Activated CD4-positive, alpha-beta T cell treated with anti-CD3 and anti-CD28 coated beads, Interleukin-2, amount 50 U/mL, for 1 hour (primary cell): ENCODE results near the gene ACSM3.
"Not testable (repeated sequence)": the region's sequence is repeated elsewhere in the genome, so short reads cannot be mapped to it uniquely, and the experiment has no call there.

Experiments used
- DNase-seq: peaks from one replicate; pipeline ENCODE4 v3.0.0-alpha.2; 2020

Gene ACSM3, protein sequence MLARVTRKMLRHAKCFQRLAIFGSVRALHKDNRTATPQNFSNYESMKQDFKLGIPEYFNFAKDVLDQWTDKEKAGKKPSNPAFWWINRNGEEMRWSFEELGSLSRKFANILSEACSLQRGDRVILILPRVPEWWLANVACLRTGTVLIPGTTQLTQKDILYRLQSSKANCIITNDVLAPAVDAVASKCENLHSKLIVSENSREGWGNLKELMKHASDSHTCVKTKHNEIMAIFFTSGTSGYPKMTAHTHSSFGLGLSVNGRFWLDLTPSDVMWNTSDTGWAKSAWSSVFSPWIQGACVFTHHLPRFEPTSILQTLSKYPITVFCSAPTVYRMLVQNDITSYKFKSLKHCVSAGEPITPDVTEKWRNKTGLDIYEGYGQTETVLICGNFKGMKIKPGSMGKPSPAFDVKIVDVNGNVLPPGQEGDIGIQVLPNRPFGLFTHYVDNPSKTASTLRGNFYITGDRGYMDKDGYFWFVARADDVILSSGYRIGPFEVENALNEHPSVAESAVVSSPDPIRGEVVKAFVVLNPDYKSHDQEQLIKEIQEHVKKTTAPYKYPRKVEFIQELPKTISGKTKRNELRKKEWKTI

DNA sequence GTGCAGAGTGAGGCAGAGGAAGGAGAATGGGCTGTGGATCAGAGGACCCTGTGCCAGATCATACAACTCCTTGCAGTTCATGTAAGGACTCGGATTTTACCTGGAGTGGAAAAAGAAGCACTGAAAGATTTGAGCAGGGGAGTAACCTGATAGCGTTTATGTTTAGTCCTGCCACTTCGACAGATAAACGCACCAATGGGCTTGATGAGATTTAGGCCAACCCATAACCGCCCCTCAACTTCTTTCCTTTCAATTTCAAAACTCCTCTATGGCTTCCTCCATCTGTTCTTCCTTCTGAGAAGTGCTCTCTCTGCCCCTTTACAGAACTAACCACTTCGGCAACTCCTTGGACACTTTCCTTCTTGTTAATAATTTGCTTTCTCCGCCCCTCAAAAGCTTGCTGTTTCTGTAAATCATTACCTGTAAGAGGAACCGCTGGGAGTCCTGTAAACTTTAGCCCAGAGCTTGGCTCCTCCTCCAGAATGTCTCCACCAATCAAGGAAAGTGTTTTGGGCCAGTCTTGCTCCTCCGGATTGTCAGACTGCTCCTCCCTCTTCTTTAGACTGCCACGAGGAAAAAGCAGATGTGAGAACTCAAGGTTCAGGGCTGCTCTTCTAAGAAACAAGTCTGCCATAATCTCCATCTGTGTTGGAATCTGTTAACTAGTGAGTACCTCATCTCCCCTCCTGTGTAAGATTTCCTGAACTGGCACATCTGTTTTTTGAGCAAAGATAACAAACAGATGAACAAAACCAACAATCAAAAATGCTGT lies at the start of gene ACSM3:
Gene ACSM3, plus strand, starts transcription at position 554 of the 772 bp plus-strand sequence. CDS start 6,021 bp downstream, outside the sequence.
- peak; percentile 50 for DNase-seq

DNA sequence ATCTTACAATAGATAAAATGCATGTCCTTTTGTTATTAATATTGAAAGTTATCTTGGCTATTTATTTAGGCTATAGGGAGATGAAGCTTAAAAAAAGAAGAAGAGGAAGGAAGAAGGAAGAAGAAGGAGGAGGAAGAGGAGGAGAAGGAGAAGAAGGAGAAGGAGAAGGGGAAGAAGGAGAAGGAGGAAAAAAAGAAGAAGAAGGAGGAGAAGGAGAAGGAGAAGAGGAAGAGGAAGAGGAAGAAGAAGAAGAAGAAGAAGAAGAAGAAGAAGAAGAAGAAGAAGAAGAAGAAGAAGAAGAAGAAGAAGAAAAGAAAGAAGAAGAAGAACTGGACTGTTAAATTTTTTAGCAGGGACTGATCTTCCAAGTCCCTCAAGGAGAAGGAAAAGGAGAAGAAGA lies 46.1 kb upstream of the ACSM3 start:
- DNase-seq, result not testable (repeated sequence)

DNA sequence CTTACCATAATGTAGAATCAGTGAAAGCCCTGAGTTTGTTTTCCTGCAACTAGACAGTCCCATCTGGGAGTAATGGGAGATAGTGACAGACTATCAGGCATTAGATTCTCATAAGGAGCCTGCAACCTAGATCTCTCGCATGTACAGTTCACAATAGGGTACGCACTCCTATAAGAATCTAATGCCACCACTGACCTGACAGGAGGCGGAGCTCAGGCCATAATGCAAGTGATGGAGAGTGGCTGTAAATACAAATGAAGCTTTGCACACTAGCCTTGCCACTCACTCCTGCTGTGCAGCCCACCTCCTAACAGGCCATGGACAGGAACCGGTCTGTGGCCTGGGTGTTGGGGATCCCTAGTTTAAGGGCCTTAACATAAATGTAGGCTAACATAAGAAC lies 43.6 kb upstream of the ACSM3 start:
- no peak for DNase-seq

DNA sequence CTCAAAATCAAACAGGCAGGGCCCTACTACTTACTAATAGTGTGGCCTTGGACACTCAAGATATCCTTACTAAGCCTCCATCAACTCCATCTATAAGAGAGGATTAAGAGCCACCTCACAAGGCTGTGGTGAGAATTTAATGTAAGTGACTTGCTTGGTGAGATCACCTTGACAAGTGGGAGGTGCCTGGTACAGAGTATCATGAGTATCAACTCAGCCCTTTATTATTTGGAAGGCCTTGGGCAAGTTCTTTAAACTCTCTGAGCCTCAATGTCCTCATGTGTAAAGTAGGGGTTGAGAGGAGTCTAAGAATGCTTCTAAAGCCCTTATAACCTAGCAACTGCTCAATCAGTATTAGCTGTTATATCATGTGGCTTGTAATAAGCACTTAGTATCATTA lies 37.2 kb upstream of the ACSM3 start:
- DNase-seq, result no peak

DNA sequence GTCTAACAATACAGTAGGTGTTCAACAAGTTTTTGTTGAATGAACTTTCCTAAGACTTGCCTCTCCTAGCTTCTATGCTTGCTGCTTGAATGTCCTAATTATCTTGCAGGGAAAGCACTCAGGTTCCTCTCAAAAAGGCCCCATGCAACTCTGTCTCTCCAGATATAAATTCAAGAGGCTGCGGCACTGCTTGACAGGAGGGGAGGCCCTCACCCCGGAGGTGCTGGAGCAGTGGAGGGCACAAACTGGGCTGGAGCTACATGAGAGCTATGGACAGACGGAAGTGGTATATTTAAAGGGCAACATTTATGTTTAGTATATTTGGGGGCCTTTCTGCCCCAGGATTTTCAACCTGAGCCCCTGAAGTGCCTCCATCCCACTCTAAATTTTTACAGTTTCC lies 36.6 kb upstream of the ACSM3 start:
- no peak for DNase-seq

DNA sequence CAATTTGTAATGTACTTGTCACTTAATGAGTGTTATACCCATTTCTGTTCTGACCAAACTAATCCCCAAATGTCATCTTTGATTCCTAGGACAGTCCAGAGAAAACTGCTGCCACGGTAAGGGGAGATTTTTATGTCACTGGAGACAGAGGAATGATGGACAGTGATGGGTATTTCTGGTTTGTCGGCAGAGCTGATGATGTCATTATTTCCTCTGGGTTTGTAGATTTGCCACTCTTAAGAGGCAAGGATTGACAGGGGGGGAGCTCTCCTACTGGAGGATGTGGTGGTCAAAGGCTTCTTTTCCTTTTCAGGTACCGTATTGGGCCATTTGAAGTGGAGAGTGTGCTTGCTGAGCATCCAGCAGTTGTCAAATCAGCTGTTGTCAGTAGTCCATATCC lies 34.7 kb upstream of the ACSM3 start:
- DNase-seq, result no peak

DNA sequence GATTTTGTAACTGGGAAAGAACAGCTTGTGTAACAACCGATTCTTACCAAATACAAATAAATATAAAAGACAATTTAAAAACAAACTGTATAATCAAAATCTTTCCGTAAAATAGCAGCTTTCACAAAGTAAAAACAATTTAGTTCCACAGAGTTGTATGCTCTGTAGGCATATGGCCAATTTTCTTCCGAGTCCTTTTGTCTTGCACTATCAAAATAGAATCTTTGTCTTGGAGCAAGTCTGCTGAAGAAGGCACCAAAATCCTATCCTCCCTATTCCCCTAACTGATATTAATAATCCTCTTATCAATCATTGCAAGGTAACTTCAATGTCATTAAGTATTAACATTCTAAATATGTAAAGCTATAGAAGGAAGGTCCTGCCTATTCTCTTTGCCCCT lies 29.8 kb upstream of the ACSM3 start:
- DNase-seq, result no peak

DNA sequence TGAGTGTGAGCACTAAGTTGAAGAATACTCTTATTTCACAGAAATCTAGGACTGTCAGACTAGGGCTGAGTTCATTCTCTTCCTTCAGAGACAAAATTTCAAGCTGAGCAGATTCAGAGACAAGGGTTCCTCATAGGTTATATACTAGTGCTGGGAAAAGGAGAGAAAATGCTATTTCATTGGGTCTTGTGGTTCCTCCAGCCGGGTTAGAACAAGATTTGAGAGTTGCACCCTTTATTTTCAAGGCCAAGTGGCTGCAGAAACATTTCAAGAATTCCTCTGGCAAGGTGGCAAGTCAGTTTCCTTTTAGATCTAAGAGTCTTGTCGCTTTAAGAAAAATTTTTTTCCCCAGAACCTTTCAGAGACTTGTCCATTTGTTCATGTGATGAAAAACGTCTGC lies 29.0 kb upstream of the ACSM3 start:
- no peak for DNase-seq

DNA sequence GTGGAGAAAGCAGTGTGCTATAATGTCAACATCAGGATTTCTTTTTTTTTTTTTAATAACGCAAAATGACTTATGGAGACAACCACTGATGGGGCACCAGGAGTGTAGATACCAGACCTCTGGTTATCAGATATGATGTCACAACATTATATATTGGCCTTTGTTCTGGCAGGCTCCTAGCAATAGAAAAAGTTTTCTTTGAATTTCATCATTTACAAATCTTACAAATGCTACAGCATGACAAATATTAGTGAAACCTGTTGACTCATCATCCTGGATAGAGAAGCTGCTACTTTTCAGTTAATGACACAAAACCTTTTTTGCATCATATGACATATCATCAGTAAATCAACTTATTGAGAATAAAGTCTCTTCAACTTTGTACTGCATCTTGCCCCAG lies 28.3 kb upstream of the ACSM3 start:
- no peak for DNase-seq

DNA sequence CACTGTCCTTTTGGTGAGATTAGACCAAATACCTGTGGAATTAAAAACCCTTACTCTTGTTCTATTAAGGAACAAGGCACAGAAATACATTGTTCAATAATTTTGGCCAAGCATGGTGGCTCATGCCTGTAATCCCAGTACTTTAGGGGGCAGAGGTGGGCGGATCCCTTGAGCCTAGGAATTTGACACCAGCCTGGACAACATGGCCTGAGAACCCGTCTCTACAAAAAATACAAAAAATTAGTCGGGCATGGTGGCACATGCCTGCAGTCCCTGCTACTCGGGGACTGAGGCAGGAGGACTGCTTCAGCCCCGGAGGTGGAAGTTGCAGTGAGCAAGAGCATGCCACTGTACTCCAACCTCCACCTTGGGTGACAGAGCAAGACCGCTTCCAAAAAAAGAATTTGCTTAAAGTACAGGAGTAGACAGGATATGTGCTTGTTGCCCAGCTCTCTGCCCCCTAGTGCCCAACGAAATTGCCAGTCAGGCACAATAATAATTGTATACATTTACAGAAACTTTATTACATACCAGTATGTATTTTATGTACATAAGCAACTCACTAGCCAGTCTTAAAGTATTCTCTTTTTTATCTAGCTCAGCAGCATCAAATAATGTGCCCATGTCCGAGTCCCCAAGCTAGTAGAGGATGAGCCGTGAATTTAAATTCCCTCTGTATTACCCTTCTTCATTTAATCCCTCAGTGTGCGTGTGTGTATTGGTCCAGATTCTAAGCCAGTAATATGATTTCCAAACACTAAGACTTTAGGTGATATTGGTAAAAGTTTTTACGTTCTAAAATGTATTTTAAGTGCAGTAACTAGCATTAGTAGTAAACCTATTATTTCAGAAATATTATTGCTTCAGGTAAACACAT lies 23.6 kb upstream of the ACSM3 start:
- DNase-seq, result no peak

DNA sequence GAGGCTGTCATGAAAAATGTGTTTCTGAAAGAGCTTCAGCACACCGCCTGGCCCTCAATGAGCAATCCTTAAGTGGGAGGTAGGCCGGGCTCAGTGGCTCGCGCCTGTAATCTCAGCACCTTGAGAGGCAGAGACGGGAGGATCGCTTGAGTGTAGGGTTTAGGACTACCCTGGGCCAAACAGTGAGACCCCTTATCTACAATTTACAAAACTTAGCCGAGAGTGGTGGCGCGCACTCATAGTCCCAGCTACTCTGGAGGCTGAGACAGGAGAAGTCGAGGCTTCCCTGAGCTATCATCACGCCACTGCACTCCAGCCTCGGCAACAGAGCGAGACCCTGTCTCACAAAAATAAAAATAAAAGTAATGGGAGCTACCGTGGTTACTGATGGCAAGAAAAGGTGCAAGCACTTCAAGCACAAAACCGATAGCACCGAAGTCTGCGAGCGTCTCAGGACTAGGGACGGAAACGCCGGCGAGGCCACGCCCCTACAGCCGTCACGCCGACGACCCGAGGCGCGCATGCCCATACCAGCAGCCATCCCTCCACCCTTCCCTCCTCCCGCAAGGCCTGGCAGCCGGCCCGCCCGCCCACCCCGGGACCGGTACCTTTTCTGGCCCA lies 22.8 kb upstream of the ACSM3 start:
- peak; percentile 90 for DNase-seq

DNA sequence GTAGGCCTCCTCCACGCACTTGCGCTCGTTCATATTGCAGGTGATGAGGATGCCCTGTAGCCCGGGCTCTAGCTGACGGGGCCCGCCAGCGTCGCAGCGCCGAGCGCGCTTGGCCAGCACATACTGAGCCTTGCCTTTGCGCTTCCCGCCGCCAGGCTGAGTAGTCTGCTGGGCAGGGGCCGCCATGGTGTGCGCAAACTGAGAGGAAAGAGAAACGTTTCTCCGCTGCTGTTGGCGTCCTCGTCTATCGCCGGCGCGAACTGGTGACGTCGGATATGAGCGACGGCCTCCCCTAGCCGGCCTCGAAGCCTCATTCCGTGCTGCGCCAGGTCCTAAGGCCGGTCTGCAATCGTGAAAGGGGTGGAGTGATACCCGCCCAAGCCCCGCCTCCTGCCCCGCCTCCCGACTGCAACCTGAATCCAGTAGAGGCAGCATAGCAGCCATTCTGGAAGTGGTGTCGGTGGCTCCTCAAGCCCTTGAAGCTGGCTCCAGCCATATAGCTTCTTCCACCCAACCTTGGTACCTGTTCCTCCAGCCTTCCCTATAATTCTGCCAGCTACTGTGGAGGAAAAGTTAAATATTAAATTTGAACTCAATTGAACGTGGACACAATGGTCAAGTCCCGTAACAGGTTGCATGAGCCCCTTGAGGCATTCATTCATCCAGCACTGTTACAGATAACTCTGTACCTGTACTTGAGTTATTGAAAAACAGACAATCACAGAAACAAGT lies 22.1 kb upstream of the ACSM3 start, which contains the start of gene THUMPD1:
Gene THUMPD1, minus strand, starts transcription at position 265 of the 732 bp plus-strand sequence. Its CDS starts 79 bp downstream, at position 186.
- DNase-seq, result peak; percentile 99

DNA sequence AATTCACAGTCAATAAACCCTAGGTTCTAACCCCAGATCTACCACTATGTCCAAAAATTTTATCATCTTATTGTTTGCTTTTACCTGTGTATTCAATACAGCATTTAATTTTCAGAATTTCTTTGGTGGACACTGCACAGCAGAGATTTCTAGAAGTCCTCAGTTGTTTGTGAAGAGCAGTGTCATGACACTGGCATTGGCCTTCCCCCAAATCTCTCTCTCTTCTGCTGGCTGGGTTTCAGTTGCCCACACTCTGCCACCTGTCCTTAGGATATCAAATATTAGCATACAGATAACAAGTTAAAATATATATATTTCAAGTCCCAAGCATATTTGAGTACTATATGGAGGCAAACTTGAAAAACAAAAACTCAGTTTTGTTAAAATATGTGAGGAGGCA lies 20.2 kb upstream of the ACSM3 start:
- no peak for DNase-seq

DNA sequence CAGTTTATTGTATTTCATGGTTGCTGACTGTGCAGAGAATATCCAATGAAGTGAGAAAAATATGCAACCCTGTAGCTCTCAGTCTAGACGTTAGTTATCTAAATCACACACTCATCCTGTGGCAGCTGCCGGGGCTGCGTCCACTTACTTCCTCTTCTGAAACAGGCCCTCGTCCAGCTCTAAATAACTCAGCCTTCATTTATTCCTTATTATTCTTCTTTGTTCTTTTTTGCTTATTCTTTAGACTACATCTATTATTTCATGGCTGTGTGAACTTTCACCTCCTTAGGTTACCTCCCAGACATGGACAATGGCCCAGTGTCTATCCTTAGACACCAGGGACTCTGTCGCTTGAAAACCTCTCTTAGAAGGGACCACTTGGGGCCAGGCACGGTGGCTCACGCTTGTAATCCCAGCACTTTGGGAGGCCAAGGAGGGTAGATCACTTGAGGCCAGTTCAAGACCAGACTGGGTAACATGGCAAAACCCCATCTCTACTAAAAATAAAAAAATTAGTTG lies 18.8 kb upstream of the ACSM3 start:
- DNase-seq, result no peak

DNA sequence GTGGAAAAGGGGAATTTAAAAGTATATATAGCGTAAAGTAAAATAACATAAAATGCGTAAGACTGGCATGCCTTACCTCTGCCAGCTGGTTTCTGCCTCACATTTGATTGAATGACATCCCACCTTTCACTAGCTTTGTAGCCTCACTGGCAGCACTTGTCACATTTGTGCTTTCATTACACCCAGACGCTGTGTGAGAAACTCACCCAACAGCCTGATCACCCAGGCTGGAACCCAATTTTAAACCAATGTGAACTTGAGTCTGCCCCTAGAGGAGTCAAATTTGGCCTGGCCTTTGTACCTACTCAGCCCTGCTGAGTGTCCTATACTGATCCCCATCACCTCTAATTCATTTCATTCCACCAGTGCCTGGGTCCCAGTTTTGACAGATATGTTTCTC lies 17.4 kb upstream of the ACSM3 start:
- no peak for DNase-seq

DNA sequence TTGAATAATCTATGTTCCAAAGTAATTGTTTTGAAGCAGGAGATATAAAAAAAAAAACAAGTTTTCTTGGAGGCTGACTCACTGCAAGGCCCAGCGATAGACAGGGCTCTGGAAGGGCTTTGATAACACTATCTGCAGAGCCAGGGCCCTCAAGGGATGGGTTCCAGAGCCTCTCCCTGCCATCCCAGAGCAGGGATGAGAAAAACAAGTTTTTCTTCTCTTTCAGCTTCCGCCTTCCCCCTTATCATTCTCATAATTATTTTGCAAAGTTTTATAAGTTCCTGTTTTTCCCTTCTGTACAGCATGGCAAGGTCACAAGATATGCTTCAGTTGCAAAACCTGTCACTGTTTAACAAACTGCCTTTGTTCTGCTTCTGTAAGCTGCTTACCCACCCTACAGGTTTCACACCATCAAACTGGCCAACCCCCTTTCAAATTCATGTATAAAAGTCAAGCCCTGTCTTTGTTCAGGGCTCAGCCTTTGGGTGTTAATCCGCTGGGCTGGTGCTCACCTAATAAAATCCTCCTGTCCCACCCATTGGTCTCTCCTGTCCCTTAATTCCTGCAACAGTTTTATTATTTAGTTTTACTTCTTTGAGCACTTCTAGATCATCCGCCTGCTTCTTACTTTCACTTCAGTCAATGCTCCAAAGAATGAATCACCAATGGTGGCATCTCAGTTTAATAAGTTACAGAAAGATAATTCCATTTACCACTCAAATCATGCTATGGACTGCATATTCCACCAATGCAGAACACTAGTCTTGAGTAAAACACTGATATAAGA lies 16.6 kb upstream of the ACSM3 start:
- DNase-seq, result no peak

DNA sequence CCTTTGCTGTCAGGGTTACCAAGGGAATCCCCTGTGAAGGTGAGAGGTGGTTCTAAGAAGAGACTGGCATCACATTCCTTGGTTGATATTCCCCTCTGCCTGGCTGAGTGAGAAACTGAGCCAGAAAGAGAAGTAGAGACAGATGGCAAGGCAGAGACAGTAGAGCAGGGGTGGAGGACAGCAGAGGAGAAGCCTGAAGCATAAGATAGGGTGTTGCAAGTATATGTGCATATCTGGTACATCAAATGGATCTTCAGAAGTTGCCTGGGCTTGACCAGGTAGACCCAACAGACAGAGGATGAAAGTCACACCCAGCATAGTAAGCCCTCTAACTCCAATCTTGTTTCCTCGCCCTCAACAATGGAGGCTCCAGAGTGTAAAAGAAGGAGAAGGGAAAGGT lies 14.3 kb upstream of the ACSM3 start:
- DNase-seq, result no peak

DNA sequence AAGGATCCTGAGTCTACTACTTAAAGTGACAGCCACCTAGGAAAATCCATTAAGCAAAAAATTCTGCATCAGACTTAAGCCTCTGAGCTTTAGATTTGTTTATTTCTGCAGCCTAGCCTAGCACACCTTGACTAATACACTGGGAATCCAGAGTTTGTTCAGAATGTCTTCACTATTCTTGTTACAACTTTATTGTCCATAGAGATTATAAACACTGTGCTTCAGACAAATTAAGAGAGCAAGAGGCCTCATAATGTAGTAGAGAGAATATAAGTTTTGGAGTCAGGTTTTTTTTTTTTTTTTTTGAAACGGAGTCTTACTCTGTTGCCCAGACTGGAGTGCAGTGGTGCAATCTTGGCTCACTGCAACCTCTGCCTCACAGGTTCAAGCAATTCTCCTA lies 13.3 kb upstream of the ACSM3 start:
- DNase-seq, result no peak

DNA sequence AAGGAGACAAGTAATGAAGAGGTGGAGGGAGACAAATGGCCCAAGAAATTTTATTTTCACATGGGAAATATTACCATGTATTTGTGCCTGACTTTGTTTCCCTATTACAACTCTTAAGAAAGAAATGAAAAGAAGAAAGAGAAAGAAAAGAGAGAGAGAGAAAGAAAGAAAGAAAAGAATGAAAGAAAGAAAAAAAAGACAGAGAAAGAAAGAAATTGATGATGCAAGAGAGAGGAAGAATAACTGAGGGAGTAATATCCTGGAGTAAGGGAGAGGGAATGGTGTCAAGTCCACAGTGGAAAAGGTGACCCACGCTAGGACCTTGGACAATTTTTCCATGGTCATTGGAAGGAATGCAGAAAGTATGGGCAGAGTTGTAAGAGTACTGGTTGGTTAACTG lies 10.1 kb upstream of the ACSM3 start:
- DNase-seq, result no peak

DNA sequence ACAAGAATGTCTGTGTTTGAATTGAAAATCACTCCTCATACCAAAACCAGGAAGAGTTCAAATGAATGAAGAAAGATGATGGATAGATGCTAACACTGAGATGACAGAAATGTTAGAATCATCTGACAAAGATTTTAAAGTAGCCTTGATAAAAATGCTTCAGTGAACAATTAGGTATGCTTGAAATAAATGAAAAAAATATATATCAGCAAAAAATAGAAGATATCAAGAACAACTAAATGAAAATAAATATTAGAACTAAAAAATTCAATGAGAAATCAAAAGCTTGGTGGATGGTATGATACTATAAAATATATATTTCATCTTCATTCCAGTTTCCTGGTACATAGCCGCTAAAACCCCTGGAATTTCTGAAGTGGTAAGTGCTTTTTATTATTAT lies 8.6 kb upstream of the ACSM3 start:
- DNase-seq, result no peak

DNA sequence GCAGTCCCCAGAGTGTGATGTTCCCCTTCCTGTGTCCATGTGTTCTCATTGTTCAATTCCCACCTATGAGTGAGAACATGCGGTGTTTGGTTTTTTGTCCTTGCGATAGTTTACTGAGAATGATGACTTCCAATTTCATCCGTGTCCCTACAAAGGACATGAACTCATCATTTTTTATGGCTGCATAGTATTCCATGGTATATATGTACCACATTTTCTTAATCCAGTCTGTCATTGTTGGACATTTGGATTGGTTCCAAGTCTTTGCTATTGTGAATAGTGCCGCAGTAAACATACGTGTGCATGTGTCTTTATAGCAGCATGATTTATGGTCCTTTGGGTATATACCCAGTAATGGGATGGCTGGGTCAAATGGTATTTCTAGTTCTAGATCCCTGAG lies 8.0 kb upstream of the ACSM3 start:
- not testable (repeated sequence) for DNase-seq
